GM18873 (cell line): ENCODE data around the gene SLIT3.
"Not testable (repeated sequence)": the region's sequence is repeated elsewhere in the genome, so short reads cannot be mapped to it uniquely, and the experiment has no call there.

Experiments
- ATAC-seq: cut with Tn5 transposase; IDR thresholded peaks from one replicate; pipeline ENCODE4 v1.9.1; 2021; ENCODE audit warnings: mild to moderate bottlenecking, moderate library complexity, moderate number of reproducible peaks; ENCODE audit not compliant: unreplicated experiment, low FRiP score

Gene SLIT3

DNA sequence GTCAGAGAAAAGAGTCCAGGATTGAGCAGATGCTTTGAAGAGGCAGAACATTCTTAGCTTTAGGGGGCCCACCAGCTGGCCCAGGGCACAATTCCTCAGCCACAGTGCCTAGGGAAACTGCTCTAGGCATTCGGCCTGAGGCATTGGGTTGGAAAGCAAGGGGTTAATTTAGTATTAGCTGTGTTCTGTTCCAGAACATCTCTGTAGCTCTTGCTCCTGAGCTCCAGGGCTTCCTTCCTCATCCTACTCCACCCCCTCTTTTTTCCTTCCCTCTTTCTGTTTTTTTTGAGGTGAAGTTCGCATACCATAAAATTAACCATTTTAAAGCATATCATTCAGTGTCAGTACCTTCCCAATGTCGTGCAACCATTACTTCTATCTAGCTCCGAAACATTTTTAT lies 647.3 kb downstream of the SLIT3 start:
- ATAC-seq, result no peak

DNA sequence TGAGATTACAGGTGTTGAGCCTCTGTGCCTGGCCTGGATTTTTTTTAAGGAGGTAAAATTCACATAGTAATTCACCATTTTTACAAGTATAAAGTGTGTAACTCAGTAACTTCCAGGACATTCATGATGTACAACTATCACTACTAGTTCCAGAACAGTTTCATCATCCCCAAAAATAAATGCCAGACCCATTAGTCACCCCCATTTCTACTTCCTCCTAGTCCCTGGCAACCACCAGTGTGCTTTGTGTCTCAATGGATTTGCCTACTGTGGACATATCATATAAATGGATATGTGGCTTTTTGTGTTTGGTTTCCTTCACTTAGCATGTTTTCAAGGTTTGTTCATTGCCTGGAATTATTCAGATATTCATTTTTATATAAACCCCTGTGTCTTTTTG lies 649.3 kb downstream of the SLIT3 start:
- no peak for ATAC-seq

DNA sequence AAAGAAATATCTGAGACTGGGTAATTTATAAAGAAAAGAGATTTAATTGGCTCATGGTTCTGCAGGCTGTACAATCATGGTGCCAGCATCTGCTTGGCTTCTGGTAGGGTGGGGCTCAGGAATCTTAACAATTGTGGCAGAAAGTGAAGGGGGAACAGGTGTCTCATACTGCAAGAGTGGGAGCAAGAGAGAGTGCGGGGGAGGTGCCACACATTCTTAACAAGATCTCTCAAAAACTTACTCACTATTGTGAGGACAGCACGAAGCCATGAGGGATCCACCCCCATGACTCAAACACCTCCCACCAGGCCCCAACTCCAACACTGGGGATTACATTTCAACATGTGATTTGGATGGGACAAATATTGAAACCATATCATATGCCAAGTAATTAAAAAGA lies 651.6 kb downstream of the SLIT3 start:
- ATAC-seq, result no peak

DNA sequence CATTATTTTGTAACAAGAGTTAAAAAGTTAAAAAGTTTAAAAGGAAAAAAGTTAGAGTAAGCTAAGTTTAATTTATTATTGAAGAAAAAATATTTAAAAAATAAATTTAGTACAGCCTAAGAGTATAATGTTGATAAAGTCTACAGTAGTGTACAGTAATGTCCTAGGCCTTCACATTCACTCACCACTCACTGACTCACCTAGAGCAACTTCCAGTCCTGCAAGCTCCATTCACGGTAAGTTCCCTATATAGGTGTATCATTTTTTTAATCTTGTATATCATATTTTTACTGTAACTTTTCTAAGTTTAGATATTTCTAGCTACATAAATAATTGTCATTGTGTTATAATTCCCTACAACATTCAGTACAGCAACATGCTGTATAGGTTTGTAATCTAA lies 652.4 kb downstream of the SLIT3 start:
- no peak for ATAC-seq

DNA sequence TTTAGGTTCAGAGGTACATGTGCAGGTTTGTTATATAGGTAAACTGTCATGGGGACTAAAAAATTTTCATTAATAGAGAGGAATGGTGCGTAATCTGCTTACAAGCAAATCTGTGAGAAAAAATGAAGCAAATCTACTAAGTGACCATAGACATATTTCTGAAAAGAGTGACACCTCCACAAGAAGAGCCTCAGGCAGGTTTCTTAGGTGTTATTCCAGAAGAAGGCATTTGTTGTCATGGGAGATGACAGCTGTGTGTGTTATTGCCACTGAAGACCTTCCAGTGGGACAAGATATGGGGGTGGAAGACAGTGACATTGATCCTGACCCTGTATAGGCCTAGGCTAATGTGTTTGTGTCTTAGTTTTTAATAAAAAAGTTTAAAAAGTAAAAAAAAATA lies 652.9 kb downstream of the SLIT3 start:
- no peak for ATAC-seq

DNA sequence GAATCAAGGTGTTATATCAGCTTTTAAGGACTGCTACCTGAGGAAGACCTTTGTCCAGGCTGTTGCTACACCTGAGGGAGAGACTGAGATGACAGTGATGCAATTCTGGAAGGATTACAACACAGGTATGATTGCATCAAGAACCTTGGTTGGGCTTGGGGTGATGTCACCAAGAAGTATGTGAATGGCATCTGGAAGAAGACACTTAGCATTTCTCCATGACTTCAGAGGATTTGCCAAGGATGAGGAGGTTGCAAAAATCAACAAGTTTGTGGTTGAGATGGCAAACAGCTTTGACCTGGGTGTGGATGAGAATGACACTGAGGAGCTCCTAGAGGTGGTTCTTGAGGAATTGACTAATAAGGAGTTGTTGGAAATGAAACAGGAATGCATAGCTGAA lies 653.9 kb downstream of the SLIT3 start:
- no peak for ATAC-seq

DNA sequence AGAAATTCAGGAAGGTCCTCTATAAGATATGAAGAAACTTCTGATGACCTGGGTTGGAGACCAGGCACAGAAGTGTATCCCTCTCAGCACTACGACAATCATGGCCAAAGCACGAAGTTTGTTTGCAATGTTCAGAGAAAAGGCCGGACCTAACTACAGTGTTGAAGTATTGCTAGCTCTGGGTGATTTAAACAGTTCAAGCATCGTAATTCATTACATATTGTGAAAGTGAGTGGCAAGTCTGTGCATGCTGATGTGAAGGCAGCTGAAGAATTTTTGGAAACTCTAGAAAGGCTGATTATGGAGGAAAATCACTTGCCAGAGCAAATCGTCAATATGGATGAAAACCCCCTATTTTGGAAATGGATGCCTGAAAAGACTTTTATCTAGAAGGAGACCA lies 654.6 kb downstream of the SLIT3 start:
- no peak for ATAC-seq

DNA sequence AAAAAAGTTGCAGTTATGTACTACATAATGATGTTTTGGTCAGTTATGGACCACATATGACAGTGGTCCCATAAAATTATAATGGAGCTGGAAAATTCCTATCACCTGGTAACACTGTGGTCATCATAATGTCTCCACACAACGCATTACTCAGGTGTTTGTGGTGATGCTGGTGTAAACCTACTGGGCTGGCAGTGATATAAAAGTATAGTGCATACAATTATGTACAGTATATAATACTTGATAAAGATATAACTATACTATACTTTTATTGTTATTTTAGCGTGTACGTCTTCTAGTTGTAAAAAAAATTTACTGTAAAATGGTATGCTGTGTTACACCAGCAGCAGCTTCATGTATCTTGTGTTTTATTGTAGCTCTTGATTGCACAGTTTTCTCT lies 655.7 kb downstream of the SLIT3 start:
- no peak for ATAC-seq

DNA sequence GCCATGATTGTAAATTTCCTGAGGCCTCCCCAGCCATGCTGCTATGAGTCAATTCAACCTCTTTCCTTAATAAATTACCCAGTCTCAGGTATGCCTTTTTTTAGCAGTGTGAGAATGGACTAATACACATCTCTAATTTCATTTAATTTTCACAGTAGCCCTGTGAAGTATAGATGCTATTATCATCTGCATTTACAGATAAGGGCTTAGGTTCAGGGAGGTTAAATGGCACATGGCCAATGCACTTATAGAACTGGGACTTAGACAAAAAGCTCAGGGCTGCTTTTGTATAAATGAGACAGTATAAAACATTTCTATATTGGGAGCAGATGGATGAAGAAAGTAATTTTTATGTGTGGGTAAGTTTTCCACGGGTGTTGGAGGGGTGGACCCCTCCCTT lies 658.9 kb downstream of the SLIT3 start:
- ATAC-seq, result no peak

DNA sequence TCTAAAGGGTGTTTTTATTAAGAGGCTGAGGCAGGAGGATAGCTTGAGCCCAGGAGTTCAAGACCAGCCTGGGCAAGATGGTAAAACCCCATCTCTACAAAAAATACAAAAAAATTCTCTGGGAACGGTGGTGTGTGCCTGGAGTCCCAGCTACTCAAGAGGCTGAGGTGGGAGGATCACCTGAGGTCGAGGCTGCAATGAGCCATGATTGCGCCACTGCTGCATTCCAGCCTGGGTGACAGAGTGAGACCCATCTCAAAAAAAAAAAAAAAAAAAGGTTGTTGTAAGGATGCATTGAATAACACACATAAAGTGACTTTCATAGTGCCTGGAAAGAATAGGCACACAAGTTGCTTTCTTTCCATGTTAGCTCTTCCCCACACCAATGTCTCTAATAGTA lies 662.1 kb downstream of the SLIT3 start:
- ATAC-seq, result not testable (repeated sequence)

DNA sequence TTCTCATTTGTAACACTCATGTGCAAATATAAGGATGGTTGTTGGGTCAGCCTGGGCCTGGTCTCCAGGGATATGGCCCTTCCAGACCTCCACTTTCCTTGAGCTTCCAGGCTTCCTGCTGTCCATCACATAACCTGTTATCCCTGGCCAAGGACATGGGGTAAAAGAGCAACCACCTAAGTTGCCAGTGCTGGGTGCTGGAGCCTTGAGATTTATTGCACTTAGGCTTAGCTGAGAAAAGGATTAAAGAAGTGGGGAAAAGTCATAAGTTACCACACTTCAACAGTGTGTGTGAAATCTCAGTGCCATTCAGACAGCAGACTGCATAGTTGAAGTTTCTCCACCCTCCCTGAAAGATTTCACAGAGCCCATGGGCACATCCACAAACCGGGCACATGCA lies 663.1 kb downstream of the SLIT3 start:
- no peak for ATAC-seq

DNA sequence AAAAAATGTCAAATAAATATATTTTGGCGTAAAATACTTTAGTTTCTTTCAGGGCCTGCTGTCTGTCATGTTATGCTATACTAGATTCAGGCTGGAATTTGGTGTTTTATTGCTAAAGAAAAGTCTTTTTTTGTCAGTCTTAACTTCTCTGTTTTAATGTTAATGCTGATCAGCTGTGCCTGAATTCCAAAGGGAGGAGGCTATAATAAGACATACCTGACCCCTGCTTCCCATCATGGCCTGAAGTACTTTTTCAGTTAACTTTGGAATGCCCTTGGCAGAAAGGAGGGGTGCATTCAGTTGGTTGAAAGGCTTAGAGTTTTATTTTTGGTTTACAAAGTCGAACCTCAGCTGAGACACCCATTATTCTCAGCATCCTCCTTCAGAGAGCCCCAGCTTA lies 663.7 kb downstream of the SLIT3 start:
- no peak for ATAC-seq

DNA sequence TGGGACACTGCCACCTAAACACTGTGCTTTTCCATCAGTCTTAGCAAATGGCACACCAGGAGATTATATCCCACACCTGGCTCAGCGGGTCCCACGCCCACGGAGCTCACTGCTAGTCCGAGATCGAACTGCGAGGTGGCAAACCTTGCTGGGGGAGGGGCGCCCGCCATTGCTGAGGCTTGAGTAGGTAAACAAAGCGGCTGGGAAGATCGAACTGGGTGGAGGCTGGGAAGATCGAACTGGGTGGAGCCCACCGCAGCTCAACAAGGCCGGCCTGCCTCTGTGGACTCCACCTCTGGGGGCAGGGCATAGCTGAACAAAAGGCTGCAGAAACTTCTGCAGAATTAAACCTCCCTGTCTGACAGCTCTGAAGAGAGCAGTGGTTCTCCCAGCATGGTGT lies 670.0 kb downstream of the SLIT3 start:
- not testable (repeated sequence) for ATAC-seq

DNA sequence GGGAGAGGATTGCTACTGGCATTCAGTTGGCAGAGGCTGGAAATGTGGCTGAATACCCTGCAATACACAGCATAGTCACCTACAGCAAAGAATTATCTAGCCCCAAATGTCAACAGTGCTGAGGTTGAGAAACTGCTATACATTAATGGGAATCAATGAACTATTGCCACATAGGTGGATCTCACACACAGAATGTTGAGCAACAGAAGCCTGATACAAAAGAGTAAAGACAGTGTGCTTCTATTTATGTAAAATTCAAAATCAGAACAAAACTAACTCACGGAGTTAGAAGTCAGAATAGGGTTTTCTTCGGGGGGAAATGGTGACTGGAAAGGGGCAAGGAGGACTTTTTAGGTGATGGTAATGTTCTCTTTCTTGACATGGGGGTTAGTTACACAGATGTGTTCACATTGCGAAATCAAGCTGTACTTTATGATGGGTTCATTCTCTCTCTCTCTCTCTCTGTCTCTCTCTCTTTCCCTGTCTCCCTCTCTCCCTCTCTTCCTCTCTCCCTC lies 676.0 kb downstream of the SLIT3 start:
- no peak for ATAC-seq

DNA sequence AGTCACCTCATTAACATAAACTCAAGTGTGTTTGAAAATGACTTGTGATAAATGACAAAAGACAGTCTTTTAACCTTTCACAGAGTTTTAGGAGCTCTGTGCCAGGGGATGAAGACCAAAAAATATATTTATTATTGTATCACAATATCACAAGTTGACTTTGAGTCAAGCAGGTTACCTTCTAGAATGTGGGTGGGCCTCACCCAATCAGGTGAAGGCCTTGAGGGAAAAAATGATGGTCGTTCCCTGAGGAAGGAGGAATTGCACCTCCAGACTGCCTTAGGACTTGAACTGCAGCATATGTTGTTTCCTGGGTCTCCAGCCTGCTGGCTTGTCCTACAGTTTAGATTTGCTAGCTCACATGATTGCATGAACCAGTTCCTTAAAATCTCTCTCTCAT lies 680.1 kb downstream of the SLIT3 start:
- ATAC-seq, result no peak

DNA sequence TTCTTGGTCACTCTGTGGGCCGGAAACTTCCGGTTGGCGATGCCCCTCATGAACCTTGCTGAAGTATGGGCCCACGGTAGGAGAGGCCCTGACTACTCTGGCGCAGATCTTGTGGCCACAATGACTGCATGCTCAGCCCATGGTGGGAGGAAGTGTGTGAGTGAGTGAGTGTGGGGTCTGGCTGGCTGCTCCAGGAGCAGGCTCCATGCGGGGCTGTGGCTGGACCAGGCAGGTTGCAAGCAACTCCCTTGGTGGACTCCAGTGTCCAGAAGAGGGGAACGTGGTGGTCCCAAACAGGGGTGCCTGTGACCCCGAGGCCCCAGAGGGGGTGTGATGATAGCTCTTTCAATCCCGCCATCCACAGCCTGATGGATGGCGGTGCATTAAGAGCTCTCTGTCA lies 686.3 kb downstream of the SLIT3 start:
- ATAC-seq, result no peak

DNA sequence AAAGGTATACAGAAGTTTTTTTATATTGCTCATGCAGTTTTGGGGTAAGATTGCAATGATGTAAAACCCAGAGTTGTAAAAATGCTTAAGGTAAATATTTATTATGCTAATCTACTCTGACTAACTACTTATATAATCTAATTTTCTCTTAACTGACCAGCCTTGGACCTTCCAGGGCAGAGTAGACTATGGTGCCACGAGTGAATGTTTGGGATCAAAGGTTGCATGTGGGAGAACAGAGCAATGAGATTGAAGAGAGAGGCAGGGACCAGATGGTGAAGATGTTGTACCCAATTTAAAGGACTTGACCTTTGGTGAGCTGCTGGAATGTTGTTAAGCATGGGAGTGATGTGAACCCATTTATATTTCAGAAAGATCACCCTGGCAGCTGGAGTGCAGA lies 686.9 kb downstream of the SLIT3 start:
- ATAC-seq, result no peak

DNA sequence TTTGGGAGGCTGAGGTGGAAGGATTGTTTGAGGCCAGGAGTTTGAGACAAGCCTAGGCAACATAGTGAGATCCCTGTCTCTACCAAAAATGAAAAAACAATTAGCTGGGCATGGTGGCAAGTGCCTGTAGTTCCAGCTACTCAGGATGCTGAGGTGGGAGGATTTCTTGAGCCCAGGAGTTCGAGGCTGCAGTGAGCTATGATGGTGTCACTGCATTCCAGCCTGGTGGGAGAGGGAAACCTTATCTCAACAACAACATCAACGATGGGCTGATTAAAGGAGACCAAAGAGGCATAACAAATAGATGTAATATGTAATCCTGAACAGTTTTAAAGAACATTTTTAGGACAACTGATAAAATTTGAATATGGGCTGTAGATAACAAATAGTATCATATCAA lies 687.5 kb downstream of the SLIT3 start:
- ATAC-seq, result no peak

DNA sequence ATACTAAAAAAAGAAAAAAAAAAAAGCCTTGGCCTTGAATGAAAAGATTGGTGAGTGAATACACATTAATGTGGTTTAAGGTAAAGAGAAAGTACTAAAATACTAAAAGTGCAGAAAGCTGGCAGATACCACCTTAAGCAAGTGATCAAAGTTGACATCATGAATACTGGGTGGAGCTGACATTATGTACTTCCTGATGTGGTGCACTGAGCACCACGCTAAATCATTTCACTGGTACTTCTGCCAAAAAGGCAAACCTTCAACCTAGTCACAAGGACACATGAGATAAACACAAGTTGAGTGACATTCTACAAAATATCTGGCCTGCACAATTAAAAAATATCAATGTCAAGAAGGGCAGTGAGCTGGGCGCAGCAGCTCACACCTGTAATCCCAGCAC lies 687.9 kb downstream of the SLIT3 start:
- ATAC-seq, result no peak

DNA sequence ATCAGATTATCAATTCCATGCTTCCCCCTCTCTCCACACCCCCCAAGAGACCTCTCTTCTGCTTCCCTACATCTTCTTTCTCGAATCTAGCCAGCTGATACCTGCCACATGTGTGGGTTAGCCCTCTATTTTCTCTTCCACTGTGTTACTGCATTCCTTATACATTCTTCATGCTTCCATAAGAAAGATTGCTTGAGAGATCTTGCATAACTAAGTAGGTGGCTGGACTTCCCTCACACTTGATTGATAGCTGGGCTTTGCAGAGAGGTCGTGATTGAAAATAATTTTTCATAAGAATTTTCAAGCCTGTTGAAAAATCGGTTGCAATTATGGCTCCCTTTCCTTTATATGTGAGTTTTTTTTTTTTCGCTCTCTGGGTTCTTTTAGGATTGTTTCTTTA lies 688.8 kb downstream of the SLIT3 start:
- ATAC-seq, result no peak
